Ureter (tissue), 1 donor: ENCODE results near the gene ARL6IP1. TPM values are rescaled to one million over a fixed set of nuclear protein-coding genes. Genes with fewer than 3 reads are reported as not detected.
A peak's percentile ranks its signal among the peaks of the same experiment; 100 is the strongest.
"Not testable (repeated sequence)": the region's sequence is repeated elsewhere in the genome, so short reads cannot be mapped to it uniquely, and the experiment has no call there.

ENCODE experiments used
- DNase-seq: peaks from one replicate; pipeline ENCODE4 v3.0.0-alpha.2; 2020; ENCODE audit warnings: low spot score
- total RNA-seq: library from RNA; stranded (reverse); gene quantifications from one replicate; pipeline ENCODE4 v1.2.4, GENCODE V29; 2023
- donor health status: DM: yes; HTN: yes; CAD: no.

ARL6IP1 gene
- total RNA-seq, 1 donor from 2014 or later, result 97.6 TPM

DNA sequence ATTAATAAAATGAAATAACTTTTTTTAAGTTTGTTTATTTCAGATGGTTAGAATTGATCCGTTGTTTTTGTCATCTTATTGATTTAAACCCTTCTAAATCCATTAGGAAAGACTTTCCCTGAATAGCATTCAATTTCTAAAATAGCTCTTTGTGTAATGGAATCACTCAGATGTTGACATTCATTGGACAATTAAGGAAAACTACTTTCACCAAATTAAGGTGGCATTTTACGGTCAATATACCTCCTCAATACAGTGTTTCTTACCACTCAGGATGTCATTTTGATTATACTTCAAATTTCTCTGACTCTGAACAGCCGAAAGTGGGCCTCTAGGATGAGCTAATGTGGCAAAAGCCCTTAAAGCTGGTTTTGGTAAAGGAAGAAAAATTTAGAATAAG is 1.8 kb downstream of the ARL6IP1 start:
- no peak for DNase-seq

DNA sequence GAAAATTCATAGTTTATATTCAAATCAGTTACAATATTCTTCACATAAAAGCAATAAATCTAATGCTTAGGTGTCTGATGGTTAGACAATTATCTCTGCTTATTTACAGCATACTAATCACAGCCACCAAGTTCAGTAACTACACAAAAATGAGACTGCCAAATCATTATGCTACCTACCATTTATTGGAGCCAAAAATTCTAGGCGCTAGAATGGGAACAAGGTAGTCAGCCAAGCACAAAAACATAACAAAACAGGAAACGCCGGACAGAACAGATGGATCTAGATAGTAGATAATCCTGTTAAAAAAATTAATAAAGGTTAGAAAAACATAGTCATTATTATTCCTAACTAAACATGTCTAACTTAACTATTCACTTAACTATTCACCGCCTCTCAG is 3.6 kb downstream of the ARL6IP1 start:
- no peak for DNase-seq

DNA sequence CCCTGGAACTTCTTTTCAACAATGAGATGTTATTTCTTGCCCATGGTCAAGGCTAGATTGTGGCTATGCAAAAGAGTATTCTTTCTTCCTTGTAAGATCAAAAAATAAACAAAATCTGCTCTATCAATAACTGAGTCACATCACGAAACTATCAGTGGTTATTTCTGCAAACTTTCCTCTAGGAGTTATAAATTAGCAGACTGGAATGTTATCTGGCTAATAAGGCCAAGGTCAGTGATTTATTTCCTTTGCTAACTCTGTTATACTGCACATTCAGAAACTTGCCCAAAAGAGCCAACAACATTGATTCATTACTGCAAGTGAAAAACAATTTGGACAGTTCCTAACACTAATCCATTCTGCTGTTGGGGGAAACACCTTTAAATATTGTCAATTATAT is 5.0 kb downstream of the ARL6IP1 start:
- DNase-seq, result no peak

DNA sequence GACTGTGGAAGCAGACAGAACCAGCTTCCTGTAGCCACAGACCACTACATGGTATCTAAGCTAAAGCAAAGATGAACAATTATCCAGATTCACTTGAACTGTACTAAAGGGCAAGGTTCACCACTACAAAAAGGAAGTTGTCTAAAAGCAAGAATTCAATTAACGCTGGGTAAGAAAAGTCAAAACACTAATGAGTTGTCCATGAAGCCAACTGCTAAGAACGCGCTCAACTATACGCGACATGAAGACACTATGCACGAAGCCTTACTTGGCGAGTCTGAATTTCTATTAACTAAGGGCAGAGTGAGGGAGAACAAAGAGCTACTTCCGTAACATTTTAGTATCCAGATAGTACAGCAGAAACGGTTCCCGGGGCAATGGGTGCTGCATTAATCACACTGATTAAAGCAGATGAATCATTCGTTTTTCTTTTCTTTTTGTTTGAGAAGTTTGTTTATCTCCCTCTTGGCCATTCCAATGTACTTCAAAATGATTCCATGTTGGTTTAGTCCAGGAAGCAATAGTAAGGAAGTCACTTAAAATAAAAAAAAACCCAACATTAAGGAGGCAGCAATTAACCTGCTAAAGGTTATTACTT is 8.4 kb downstream of the ARL6IP1 start:
- DNase-seq, result no peak

DNA sequence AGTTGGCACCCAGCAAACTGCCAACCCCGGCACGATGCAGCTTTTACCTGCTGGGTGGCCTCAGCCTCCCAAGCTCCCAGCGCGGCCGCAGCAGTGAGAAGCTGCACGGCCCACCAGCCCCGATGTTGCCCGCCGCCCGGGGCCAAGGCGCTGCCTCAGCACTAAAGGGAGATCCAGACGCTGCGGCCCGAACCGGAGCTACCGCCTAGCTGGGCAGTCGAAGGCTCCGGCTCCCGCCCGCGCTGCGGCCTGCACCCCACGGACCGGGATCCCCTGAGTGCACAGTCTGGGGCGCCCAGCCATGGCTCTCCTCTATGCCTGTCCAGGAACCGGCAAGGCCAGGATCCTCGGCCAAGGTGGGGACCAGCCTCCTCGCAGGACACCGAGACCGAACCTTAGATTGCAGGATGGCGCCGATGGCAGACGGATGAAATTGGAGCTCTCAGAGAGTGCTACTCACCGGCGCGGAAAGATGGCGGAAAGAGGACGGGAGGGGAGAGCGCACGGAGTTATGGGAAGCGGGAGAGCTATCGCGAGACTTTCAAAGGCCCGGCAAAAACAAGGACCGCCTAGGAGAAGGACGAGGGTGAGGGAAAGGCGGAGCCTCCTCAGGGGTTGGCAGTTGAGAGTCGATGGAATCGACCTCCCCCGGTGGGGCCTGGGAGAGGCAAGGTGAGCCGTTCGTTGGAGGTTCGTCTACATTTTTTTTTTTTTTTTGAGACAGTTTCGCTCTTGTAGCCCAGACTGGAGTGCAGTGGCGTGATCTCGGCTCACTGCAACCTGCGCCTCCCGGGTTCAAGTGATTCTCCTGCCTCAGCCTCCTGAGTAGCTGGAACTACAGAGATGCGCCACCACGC is 11.3 kb downstream of the ARL6IP1 start, which contains the start of gene RPS15A:
Gene RPS15A, minus strand, starts transcription at position 485 of the 857 bp plus-strand sequence. CDS start 1,221 bp downstream, outside the sequence.
- peak; percentile 97 for DNase-seq

DNA sequence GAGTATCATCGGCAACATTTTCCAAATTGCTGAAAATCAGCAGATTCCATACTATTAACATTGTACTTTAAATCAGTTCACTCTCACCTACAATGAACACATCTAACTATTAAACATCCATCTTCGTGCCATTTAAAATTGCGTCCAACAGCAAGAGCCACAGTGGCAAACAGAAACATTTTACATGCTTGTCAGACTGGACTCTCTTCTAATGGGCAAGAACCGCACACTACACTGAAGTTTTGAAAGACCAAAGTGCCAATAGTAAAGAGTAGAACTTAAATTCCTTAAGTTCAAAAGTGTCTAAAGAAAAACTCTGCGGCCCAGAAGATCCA is 11.9 kb downstream of the ARL6IP1 start:
- no peak for DNase-seq

DNA sequence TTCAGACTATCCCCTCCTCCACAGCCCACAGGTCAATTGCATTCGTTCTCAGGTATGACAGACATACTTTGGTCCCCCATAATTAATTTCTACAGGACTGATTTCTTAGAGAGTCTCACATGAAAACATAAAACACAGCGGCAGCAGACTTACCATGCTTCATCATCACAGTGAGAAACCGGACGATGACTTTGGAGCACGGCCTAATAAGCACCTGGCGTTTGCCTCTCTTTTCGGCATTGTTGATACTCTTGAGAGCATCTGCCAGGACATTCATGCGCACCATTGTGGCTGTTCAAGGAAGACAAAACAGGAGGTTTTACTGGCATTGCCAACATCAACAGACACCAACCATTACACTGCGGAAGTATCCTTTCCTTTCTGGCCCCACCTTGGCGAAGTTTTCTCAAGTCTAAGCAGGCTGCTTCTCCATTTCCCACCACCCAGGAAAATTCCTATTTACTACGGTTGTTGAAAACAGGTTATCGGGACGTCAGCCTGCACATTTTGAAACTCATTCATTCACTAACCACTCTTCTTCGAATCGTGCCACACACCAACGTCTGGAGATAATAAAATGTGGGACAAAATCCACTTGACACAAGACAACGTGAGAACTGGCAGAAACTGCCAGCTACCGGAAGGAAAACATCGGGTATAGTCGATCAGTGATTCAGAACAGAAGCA is 12.4 kb downstream of the ARL6IP1 start:
- DNase-seq, result no peak

DNA sequence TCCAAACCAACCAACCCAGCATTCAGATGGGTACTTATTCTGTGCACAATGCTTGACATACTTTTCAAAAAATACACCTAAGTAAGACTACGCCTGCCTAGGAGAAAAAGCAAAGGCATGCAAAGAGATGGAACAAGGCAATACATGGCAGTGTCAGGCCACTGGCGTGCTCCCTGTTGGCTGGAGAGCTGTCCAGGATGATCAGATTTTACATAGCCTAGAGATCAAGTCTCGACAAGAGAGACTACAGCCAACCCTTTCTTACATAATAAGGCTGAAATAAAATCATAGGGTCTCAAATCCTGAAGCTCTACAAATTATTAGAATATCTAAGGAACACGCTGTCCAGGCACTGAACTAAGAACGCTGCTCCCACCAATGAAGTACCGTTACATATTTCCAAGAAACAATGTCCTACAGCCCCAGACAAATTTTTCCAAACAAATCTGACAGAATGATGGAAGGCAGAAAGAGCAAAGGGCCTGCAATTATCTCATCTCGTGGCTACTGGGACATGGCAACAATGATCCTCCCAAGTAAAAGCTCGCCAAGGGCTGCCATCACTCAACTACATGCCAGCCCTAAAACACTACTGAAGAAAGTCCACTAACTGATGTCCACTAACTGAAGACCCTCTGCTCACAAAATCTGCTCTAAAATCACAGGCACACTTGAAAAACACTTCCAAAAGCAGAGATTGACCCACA is 16.3 kb downstream of the ARL6IP1 start:
- DNase-seq, result no peak

DNA sequence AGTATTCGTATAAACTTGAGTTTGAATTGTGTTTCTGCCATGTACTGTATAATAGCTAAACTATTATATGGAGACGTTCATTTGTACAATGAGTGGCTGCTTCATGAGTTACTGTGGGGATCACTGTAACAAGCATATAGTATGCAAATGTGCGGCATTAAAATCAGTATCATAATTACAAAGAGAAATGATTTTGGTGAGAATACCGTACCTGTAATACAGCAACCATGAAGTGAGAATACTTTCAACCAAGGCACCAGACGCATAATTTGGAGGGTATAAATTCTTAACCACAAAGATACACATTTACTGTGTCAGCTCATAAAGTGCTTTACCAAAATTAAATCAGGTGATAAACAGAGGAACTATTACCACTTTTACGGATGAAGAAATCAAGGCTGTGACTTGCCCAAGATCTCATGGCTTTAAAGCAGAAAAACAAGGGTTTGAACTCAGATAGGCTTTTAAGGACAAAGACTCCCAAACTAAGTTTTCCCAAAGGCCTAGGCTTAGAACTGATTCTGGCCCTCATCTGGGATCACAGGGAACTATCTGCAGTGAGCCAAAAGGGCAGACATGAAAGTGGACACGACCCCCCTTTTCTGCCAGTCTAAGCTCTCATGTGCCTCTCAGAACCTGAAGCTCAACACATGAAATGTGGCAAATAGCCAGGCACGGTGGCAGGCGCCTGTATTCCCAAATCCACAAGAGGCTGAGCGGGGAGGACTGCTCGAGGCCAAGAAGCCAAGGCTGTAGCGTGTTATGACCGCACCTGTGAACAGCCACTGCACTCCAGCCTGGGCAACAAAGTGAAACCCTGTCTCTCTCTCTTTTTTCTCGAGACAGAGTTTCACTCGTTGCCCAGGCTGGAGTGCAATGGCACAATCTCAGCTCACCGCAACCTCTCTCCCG is 17.7 kb downstream of the ARL6IP1 start:
- DNase-seq, result no peak

DNA sequence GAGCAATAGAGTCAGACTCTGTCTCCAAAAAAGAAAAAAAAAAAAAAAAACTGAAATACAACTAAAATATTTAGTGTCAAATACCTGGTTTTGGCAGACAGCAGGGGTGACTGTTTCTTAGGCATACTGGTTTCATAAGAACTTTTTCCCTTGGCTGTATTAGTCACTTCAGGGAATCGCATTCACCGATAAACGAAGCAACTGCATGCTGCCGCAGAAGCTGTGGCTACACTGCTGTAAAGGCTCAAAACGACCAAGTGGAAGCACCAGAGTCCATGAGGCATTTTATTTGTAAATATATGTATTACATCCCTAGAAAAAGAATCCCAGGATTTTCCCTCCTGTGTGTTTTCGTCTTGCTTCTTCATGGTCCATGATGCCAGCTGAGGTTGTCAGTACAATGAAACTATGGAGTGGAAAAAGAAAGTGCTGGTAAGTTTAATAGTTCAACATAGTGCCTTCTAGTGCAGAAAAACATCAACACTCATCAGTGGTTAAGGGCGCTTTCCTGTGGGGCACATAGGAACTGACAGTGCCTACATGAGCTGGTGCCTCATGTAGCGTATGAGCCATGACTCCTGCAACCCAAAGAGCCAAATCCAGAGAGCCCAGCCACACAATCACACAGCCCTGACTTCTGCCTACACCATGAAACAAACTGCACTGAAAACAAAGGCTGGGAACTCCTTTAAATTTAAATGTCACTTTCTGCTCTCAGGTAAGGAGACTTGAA is 18.5 kb downstream of the ARL6IP1 start:
- DNase-seq, result no peak

DNA sequence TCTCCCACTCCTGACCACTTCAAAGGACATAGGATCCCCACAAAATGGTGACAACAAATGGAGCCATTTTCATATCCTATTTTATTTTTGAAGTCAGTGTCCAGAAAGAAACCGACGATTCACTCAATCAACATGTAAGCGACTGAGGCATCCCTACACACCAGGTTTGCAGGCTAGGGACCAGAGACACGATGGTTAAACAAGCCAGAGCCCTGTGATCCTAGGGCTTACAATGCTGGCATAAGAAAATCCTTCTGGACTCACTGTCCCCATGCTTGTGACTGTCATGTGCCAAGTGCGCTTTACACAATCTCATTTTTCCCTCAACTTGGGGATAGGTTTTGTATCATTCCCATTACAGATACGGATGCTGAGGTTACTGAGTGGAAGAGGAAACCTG is 20.1 kb downstream of the ARL6IP1 start:
- not testable (repeated sequence) for DNase-seq

DNA sequence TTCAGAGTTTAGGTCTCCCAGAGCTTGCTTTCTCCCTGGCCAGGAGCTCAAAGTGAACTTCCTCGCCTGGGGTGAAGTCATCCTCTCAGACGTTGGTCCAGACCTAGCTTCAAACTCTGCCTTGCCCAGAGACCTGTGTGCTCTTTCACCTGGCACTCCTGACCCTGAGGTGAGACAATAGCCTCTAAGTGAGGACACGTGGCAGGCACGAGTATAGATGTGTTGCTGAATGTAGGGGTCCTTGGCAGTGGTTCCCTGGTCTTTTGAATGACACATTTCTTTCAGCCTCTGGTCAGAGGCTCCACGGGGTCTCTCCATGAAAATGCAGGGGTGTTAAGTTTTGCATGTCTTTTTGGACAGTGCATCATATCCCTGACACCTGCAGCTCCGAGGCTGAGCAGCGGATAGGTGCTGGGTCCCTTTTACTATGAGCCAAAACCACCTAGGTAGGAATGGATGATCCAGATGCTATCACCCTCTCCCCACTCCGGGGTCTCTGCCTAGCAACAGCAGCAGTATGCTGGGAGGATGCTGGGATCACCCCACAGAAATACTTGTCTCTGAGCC is 20.8 kb downstream of the ARL6IP1 start:
- not testable (repeated sequence) for DNase-seq

DNA sequence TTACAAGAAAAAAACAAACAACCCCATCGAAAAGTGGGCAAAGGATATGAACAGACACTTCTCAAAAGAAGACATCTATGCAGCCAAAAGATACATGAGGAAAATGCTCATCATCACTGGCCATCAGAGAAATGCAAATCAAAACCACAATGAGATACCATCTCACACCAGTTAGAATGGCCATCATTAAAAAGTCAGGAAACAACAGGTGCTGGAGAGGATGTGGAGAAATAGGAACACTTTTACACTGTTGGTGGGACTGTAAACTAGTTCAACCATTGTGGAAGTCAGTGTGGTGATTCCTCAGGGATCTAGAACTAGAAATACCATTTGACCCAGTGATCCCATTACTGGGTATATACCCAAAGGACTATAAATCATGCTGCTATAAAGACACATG is 23.7 kb downstream of the ARL6IP1 start:
- DNase-seq, result not testable (repeated sequence)

DNA sequence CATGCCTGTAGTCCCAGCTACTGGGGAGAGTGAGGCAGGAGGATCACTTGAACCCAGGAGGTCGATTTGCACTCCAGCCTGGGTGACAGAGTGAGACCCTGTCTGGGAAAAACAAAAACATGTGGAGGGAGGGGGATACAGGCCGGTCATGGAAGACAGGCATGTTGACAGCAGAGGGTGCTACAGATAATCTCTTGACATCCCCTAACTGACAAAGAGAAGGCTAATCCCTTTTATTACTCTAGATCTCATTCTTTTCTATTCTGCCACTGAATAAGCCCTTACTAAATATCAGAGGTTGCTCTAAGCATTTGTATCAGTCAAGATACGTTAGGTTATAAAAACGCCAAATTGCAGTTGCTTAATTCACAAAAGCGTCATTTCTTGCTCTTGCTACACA is 25.0 kb downstream of the ARL6IP1 start:
- DNase-seq, result not testable (repeated sequence)

DNA sequence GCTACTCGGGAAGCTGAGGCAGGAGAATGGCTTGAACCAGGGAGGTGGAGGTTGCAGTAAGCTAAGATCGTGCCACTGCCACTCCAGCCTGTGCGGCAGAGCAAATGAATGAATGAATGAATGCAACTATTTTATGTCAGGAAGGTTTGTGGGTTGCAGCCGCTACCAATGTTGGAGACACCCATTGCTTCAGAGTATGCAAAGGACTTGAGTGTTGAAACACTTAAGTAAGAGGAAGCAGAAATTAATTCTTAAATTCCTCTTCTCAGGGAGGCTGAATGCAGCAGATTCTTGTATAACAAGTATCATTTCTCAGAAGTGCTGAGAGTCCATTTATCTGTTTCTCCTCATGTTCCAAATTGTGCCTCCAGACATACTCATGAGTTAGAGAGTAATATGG is 26.7 kb downstream of the ARL6IP1 start:
- not testable (repeated sequence) for DNase-seq

DNA sequence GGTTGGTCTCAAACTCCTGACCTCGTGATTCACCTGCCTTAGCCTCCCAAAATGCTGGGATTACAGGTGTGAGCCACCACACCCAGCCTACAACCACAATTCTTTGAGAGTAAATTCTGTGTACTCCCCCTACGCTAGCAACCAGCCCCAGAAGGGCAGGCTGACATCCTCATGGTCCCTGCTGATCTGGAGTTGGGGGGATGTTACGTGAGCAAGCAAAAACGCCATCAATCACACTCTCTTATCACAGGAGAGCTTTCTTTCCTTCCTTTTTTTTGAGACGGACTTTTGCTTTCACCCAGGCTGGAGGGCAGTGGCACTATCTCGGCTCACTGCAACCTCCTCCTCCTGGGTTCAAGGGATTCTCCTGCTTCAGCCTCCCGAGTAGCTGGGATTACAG is 29.2 kb downstream of the ARL6IP1 start:
- DNase-seq, result not testable (repeated sequence)

DNA sequence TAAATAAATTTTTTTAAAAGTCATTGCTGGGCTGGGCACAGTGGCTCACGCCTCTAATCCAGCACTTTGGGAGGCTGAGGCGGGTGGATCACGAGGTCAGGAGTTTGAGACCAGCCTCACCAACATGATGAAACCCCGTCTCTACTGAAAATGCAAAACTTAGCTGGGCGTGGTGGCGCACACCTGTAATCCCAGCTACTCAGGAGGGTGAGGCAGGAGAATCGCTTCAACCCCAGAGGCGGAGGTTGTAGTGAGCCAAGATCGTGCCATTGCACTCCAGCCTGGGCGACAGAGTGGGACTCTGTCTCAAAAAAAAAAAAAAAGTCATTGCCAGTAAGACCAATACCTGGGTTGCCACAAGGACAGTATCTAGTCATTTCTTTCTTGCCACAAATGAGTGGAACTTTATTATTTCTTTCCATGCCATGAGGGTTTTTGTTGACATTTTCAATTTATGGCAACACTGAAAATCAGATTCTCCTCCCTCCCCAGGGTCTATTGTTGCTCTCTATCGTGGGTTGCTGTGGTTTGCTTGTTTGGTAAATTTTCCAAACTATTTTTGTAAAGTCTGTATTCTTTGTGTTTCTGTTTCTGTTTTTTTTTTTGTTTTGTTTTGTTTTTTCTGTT is 30.9 kb downstream of the ARL6IP1 start:
- DNase-seq, result not testable (repeated sequence)

DNA sequence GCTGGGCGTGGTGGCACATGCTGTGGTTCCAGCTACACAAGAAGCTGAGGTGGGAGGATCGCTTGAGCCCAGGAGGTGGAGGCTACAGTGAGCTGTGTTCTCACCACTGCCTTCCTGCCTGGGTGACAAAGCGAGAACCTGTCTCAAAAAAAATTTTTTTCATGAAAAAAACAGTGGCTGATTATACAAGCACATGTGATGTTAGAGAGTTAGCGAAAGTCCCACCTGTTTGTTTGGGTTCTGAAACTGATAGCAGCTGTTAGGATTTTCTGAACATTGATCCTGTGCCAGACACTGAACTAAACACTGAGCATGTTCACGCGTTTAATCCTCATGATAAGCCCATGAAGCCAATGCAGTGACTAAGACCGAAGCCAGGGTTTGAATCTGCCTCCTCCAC is 34.1 kb downstream of the ARL6IP1 start:
- not testable (repeated sequence) for DNase-seq

DNA sequence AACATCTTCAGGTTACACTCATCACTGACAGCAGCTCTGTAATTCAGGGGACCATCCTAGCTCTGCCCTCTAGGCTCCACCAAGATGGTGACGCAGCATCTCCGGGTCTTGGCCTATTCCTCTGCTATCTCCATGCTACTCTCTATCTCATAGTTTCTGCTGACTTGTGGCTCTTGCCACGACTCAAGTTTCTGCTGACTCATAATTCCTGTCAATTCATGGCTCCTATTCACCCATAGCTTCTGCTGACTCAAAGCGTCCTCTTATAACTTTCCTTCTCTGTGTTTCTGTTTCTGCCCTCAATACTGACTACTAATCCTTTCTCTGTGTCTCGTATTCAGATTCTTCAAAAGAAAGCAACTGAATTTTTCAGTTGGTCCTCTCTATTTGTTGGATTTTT is 38.6 kb downstream of the ARL6IP1 start:
- not testable (repeated sequence) for DNase-seq
